Measurements from ENCODE around the gene INTU. TPM values are rescaled to one million over a fixed set of nuclear protein-coding genes. Genes with fewer than 3 reads are reported as not detected.

INTU gene
- total and polyA plus RNA-seq, 12 donors: 2.5 to 12.5 (median 5.0) TPM

- H3K9me3 ChIP-seq (replicated peaks in 1 of 3): peaks cover 0 to 3% (median 0%) of the 10 kb centered on the region in 3 donors
- no peaks in the 10 kb centered on the region for H3K36me3 ChIP-seq (replicated peaks in 1 of 2)
- H3K27me3 ChIP-seq: peaks cover 3% of the 10 kb centered on the region
- no peak overlapping the region for H3K27ac ChIP-seq
- DNase-seq: no peak
- TF ChIP-seq CTCF (IDR thresholded peaks at IDR 0.05) (no peak), POLR2A (IDR thresholded peaks at IDR 0.05) (no peak)
- H3K4me3 ChIP-seq: no peak overlapping the region
- H3K4me1 ChIP-seq (replicated peaks in 1 of 2): no peaks in the 10 kb centered on the region
- intact Hi-C loops (cut with DNase I): no loop called here
Measured at GRCh38 chr4:127598656-127599055, 34.1 kb upstream of the INTU start.

GRCh38 chr4:127601029-127601428 lies 31.7 kb upstream of the INTU start:
- Histone ChIP-seq H3K36me3 (replicated peaks in 1 of 2) (no peaks in the 10 kb centered on the region), H3K4me3 (no peak overlapping the region), H3K27ac (no peak overlapping the region), H3K4me1 (replicated peaks in 1 of 2) (no peaks in the 10 kb centered on the region), H3K9me3 (replicated peaks in 1 of 3) (peaks cover 0 to 3% (median 0%) of the 10 kb centered on the region in 3 donors), H3K27me3 (peaks cover 3% of the 10 kb centered on the region)
- 85 to 96% (median 89%) methylated on average over 1 of the region's 1 CpG for WGBS, 4 donors
- DNase-seq: no peak
- TF ChIP-seq POLR2A (IDR thresholded peaks at IDR 0.05) (no peak), CTCF (IDR thresholded peaks at IDR 0.05) (peak in 1 of 6 experiments; percentile 19)
- intact Hi-C loops (cut with DNase I): no loop called here

DNA sequence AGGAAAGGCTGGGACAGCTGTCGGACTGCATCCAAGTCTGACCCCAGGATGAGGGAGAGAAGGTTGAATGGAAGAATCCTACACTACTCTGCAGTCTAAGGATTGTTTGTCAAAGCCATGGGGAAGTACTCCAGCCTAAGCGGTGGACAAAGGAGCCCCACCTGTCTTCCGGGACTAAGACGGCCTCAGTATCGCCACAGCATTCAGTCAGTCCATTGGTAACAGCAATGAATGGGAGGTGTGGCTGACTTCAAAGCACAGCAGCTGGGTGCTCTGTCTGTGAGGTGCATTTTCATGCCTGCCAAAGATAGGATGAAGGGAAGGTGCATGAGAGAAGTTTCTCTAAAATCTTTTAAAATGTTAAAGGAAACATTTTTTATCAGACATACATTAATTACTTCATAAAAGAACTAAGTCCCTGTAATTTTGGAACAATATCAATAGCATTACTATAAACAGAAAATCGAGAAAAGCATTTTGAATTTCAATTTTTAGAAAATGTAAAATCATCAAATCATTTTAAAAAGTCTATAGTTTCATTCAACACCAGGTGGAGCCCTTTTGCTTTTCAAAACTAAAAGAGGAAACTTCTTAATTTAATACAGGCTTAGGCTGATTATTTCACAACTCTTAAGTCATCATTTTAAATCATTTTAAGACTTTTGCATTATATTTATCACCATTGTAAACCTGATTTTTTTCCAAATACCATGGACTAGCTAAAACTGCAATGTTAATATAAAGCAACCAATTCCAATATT lies 27.6 kb upstream of the INTU start:
- intact Hi-C loops (cut with DNase I): loop anchor here (2.0 to 5.0 kb wide), 2 partner anchors 127 to 128 kb away; partner anchors contain the start of gene SLC25A31 (in 1 of the 2)
- no peak for DNase-seq
- 9 to 19% (median 14%) methylated on average over 6 of the region's 6 CpGs for WGBS, 4 donors
- H3K27ac ChIP-seq: no peak overlapping the region
- no peak overlapping the region for H3K4me3 ChIP-seq
- H3K27me3 ChIP-seq: peaks cover 3% of the 10 kb centered on the region
- no peaks in the 10 kb centered on the region for H3K4me1 ChIP-seq (replicated peaks in 1 of 2)
- H3K36me3 ChIP-seq (replicated peaks in 1 of 2): no peaks in the 10 kb centered on the region
- no peak for TF ChIP-seq POLR2A (IDR thresholded peaks at IDR 0.05)
- peak; percentile 40 to 77 (median 62) for TF ChIP-seq CTCF (IDR thresholded peaks at IDR 0.05)
- H3K9me3 ChIP-seq (replicated peaks in 1 of 3): peaks cover 0 to 3% (median 0%) of the 10 kb centered on the region in 3 donors

DNA sequence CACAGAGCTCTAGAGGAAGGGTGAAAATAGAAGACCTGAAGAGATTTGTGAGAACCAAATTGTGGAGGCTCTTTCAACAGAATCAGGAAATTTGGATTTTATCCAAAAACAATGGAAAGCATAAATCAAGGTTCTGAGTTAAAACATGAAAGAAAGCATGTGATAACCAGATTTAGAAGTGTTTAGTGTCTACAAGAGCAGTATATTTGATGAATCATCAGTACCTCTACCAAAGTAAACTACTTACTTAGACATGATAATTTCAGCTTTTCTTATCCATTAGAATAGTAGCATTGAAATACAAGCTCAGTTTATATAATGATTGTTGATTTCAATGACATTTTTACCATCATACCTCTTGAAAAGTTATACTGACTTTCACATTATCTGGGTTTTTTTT lies 25.9 kb upstream of the INTU start:
- H3K36me3 ChIP-seq (replicated peaks in 1 of 2): no peaks in the 10 kb centered on the region
- H3K4me1 ChIP-seq (replicated peaks in 1 of 2): no peaks in the 10 kb centered on the region
- no peak overlapping the region for H3K4me3 ChIP-seq
- TF ChIP-seq POLR2A (IDR thresholded peaks at IDR 0.05): no peak
- TF ChIP-seq CTCF (IDR thresholded peaks at IDR 0.05): no peak
- DNase-seq: no peak
- no peaks in the 10 kb centered on the region for H3K9me3 ChIP-seq (replicated peaks in 1 of 3)
- no peak overlapping the region for H3K27ac ChIP-seq
- peaks cover 3% of the 10 kb centered on the region for H3K27me3 ChIP-seq
- intact Hi-C loops (cut with DNase I): loop anchor here in 1 of 2 donors (5.0 kb wide), 1 partner anchor 125 kb away; the partner anchor contains the start of gene SLC25A31

Data from adrenal gland (tissue), 12 donors.